Retina (tissue), 1 donor: ENCODE results near the gene VGF.
"Not testable (repeated sequence)": the region's sequence is repeated elsewhere in the genome, so short reads cannot be mapped to it uniquely, and the experiment has no call there.

ENCODE experiments used
- DNase-seq: peaks from one replicate; pipeline ENCODE4 v3.0.0-alpha.2; 2016

The VGF gene

DNA sequence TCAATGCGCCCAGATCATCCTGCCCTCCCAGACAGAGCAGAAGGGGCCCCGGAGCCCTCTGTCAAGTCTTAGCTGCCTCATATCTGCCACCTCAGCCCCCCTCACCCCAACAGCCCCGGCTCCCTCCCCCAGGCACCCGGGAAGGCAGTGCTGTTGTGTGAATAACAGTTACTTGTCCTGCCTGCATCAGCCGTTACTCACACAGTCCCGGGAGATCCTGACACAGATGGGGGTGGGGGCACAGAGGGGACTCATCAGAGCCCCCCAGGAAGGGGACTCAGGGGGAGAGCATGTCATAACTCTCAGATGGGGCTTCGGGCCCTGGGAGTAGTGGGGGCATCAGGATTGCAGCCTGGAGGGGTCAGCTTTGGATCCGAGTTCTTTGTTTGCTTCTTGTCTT, 50.9 kb downstream of the VGF start:
- no peak for DNase-seq

DNA sequence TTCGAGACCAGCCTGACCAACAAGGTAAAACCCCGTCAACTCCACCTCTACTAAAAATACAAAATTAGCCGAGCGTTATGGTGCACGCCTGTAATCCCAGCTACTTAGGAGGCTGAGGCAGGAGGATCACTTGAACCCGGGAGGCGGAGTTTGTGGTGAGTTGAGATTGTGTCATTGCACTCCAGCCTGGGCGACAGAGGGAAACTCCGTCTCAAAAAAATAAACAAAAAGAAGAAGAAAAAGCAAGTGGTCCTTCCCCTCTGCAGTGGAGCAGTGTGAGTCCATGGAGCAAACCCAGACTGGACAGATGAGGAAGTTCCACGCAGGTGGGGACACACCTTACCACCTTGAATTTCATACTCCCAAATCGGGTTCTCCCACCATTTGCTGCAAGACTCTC, 51.5 kb downstream of the VGF start:
- no peak for DNase-seq

DNA sequence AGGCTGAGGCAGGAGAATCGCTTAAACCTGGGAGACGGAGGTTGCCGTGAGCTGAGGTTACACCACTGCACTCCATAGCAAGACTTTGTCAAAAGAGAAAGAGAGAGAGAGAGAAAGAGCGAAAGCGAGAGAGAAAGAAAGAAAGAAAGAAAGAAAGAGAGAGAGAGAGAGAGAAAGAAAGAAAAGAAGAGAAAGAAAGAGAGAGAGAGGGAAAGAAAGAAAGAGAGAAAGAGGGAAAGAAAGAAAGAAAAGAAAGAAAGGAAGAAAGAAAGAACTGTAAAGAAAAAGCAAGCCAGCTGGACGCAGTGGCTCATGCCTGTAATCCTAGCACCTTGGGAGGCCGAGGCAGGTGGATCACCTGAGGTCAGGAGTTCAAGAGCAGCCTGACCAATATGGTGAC, 52.2 kb downstream of the VGF start:
- DNase-seq = not testable (repeated sequence)
